ENCODE results near the gene CNGA4.

DNA sequence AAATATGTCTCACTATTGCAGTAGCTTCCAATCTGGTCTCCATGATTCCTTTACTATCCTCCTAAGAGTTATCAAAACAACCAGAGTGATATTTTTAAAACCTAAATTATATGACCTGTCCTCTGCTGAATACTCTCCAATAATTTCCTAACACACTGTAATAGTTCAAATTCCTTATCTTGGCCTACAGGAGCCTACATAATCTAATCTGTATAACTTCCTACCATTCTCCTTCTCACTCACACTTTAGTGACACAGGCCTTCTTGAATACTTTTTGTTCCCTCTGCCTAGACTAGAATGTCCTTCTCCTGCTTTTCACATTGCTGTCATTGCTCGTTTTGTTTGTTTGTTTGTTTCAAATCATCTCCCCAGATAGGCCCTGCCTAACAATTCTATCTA, 13.9 kb upstream of the CNGA4 start:
- no peak for TF ChIP-seq GATA2 (IDR thresholded peaks at IDR 0.05; ENCODE audit: low read depth, low read length)
- TF ChIP-seq GATA3 (IDR thresholded peaks at IDR 0.05; ENCODE audit: low read depth, low read length) = no peak
